GM19023 (cell line): ENCODE results near the gene MYO1H.
"Not testable (repeated sequence)": the region's sequence is repeated elsewhere in the genome, so short reads cannot be mapped to it uniquely, and the experiment has no call there.

Experiments used
- ATAC-seq: cut with Tn5 transposase; IDR thresholded peaks from one replicate; pipeline ENCODE4 v1.9.1; 2021; ENCODE audit warnings: mild to moderate bottlenecking, moderate library complexity; ENCODE audit not compliant: unreplicated experiment

Gene MYO1H

GRCh38 chr12:109406147-109406546, 58.4 kb downstream of the MYO1H start:
- not testable (repeated sequence) for ATAC-seq

- ATAC-seq: no peak
These were observed 71.3 kb downstream of the MYO1H start for GRCh38 chr12:109418848-109419480.

GRCh38 chr12:109421355-109422087, 73.8 kb downstream of the MYO1H start:
- ATAC-seq: no peak

GRCh38 chr12:109422251-109422650, 74.6 kb downstream of the MYO1H start:
- ATAC-seq: no peak

- ATAC-seq: no peak
These were observed 75.7 kb downstream of the MYO1H start for GRCh38 chr12:109423392-109423791.

- ATAC-seq: peak; percentile 55
These were observed 80.4 kb downstream of the MYO1H start for GRCh38 chr12:109428037-109428629.

- not testable (repeated sequence) for ATAC-seq
These were observed 81.1 kb downstream of the MYO1H start for GRCh38 chr12:109428804-109429203.

- no peak for ATAC-seq
These were observed 82.5 kb downstream of the MYO1H start for GRCh38 chr12:109430244-109430643.

- ATAC-seq: no peak
These were observed 84.7 kb downstream of the MYO1H start for GRCh38 chr12:109432431-109432830.

GRCh38 chr12:109432842-109433304, 85.2 kb downstream of the MYO1H start:
- peak; percentile 50 for ATAC-seq

GRCh38 chr12:109433618-109434017, 85.9 kb downstream of the MYO1H start:
- ATAC-seq: no peak

GRCh38 chr12:109434582-109434981, 86.9 kb downstream of the MYO1H start:
- no peak for ATAC-seq

- no peak for ATAC-seq
These were observed 87.9 kb downstream of the MYO1H start for GRCh38 chr12:109435428-109436187.

- ATAC-seq: no peak
These were observed 88.5 kb downstream of the MYO1H start for GRCh38 chr12:109436188-109436560.

- ATAC-seq: no peak
These were observed 91.5 kb downstream of the MYO1H start for GRCh38 chr12:109439181-109439580.

GRCh38 chr12:109439951-109440350, 92.3 kb downstream of the MYO1H start:
- ATAC-seq: not testable (repeated sequence)

GRCh38 chr12:109440851-109441490, 93.3 kb downstream of the MYO1H start:
- no peak for ATAC-seq

- ATAC-seq: no peak
These were observed 96.1 kb downstream of the MYO1H start for GRCh38 chr12:109443794-109444193.

GRCh38 chr12:109444259-109444658, 96.6 kb downstream of the MYO1H start:
- no peak for ATAC-seq

- ATAC-seq: no peak
These were observed 97.5 kb downstream of the MYO1H start for GRCh38 chr12:109445191-109445609.

- no peak for ATAC-seq
These were observed 99.2 kb downstream of the MYO1H start for GRCh38 chr12:109446869-109447268.
